HG03108 (cell line): Measurements from ENCODE around the gene POU2F2.
"Not testable (repeated sequence)": the region's sequence is repeated elsewhere in the genome, so short reads cannot be mapped to it uniquely, and the experiment has no call there.

Experiments used
- ATAC-seq: cut with Tn5 transposase; IDR thresholded peaks from one replicate; pipeline ENCODE4 v1.9.1; 2021; ENCODE audit warnings: moderate library complexity; ENCODE audit not compliant: unreplicated experiment

Gene POU2F2

DNA sequence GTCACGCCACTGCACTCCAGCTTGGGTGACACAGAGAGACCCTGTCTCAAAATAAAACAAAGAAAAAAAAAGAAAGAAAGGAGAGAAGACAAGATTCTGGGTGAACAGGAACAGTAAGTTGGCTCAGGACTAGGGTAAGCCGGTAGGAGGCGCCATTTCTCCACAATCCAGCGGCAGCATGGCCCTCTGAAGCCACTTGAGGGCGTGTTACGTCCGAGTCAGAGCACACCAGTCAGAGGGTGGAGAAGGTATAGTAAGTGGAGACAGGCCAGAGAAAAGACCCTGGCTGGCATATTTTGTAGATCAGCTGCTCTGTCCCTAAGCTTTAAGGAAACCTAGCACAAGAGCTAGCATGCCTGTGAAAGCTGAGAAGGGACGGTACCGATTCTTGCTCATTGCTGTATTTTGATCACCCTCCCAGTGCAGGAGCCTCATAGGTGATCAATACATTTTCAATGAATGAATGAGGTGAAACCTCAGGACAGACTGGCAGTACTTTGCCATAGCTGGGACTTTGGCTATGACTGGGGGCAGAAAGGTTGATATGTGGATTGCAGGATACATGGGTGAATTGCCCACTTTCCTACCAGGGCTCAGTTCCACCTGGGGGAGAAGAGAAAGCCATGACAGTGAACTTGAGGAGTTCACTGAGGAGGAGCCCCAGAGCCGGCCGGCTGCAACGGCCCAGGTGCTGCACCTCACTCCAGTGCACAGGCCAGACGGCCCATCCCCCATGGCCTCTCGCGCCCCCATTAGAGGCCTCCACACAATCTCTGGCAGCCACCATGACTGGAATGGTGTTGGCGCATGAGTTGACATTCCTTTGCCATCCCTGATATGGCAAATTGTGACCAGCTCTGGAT lies 23.5 kb downstream of the POU2F2 start:
- peak; percentile 68 for ATAC-seq

DNA sequence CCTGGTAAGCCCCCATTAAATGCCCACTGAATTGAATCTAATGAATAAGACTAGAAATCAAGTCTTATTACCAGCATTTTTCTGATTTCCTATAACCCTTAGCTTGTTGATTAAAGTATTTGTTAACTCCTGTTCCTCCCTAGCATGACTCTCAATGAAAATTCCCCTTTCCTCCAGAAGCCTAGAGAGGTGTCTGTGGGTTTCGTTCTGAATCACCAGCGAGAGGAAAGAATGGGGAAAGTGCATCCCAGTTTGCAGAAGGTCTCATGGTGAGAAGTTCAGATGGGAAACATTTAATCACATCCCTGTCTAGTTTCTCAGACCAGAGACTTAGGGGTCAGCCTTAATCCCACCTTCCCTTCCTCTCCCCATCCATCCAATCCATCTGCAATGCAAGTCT lies 26.9 kb downstream of the POU2F2 start:
- no peak for ATAC-seq

DNA sequence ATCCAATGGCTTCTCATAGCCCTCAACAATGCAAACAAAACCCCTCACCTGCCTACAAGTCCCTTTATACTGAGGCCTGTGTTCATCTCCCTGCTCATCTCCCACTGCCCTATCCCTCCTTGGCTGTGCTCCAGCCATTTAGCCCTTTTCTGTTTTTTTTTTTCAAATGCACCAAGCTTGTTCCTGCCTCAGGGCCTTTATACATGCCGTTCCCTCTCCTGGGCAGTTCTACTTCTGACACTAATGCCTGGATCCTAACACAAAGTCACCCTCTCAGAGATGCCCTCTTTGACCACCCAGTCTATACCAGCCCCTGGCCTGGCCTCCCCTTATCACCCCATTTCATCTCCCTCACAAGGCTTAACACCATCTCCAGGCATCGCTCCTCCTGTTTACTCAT lies 29.4 kb downstream of the POU2F2 start:
- no peak for ATAC-seq

GRCh38 chr19:42100241-42100640 lies 32.0 kb downstream of the POU2F2 start:
- ATAC-seq: not testable (repeated sequence)

DNA sequence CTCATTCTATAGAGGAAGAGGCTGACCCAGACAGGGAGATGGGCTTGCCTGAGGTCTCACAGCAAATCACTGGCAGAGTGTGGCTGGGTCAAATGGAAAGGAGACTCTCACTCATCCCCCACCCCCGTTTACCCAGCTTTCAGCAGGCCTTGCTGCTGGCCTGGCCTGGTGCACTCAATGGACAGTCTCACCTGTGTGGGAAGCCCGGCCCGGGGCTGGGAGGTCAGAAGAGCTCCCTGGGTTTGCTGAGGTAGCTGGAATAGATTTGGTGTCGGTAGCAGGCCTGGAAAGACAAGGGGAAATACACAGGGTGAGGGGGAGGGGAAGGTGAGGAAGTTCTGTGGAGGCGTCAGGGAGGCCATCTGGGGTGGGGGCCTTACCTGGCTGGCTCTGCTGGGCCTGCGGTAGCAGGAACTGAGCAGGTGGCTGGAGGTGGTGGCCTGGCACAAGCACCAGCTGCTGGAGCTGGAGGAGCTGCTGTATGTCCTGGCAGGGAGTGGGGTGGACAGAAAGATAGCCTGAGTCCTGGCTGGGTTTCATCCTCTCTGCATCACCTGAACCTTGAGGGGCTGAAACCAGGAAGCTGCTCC lies 32.8 kb downstream of the POU2F2 start:
- ATAC-seq: no peak

DNA sequence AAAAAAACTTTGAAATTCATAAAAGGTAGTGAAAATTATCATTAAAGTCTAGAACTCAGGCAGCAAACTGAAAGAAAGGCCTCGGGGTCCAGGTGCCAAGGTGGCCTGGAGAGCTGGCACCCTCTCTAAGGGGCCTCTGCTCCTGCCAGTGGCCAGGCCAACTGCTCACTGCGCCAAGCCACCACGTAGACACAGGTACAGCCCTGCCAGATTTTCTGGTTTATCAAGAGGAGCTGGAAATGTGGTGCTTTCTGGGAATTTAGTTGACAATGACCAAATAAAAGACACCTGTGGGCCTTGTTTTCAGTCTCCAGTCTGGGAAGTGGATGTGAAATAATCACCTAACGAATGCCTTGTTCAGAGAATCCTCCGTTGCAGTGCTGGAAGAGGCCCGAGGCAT lies 33.5 kb downstream of the POU2F2 start:
- no peak for ATAC-seq

GRCh38 chr19:42097461-42097860 lies 34.8 kb downstream of the POU2F2 start:
- no peak for ATAC-seq

DNA sequence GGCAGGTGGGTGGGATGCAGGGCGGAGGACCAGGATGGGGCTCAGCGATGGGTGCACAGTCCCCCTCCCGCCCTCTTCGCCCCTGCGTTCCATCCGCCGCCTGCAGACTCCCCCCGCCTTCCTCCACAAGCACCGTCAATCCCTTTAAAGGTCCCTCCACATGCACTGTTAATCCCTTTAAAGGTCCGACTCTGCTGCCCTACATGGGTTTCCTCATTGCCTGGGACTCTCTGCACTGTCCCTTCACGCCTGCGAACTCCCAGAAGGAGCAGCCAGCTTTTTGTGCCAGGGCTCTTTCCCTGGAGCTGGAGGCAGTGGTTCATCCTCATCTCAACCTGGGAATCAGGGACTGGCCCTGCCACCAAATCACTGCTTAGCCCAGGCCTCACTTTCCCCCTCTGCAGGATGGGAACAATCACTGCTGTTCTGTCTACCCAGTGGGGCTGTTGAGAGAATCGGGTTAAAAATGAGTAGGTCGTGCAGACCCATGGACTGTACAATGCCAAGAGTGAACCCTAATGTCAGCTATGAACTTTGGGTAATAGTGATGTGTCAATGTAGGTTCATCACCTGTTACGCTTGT lies 35.9 kb downstream of the POU2F2 start:
- ATAC-seq: no peak

DNA sequence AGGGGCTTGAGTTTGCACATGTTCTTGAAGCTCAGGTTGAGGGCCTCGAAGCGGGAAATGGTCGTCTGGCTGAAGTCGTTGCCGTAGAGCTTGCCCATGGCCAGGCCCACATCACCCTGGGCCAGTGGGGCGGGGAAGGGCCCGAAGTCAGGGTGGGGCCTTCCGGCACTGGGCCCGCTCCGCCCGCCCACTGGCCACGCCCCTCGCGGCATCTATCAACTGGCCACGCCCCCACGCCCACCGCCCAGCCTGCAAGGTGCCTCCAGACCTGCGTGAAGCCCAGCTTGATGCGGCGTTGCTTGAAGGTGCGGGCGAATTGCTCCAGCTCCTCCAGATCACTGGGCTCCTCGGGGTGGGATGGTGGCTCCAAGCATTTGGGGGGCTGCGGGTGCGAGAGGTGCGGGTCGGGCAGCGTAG lies 36.4 kb downstream of the POU2F2 start:
- ATAC-seq: no peak

- no peak for ATAC-seq
Observed at GRCh38 chr19:42095142-42095813, 37.0 kb downstream of the POU2F2 start.

DNA sequence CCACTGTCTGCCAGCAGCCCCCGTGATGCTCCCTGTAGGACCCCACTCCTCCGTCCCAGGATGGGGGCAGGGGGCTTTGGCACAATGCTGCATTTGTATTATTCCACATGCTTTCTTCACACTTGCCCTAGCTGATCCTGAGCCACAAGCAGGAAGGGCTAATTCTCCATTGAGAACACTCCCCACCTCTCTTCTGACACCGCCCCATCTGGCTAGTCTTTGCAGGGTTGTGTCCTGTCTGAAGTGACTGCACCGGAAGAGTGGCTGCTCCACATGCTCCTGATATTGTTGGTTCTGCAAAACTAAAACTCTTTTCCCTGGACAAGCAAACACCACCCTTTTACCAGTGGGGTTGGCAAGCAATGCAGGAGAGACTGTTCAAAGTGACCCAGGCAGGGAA lies 38.3 kb downstream of the POU2F2 start:
- ATAC-seq: no peak

DNA sequence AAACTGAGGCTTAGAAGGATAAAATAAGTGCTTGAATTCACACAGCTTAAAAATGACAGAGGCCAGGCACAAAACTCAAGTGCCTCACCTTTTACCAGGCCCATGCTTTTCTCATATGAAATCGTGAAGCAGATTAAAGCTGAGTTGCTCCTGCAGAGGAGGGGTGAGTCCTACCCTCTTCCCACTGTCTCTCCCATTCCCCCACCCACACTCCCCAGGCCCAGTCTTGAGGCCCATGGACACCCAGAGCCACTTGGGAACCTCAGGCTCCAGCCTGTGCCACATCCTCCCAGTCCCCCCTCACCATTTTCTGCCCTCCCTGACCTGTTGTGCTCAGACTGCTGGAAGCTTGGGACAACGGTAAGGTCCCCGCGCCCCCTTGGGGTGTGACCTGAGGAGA lies 38.7 kb downstream of the POU2F2 start:
- ATAC-seq: no peak

DNA sequence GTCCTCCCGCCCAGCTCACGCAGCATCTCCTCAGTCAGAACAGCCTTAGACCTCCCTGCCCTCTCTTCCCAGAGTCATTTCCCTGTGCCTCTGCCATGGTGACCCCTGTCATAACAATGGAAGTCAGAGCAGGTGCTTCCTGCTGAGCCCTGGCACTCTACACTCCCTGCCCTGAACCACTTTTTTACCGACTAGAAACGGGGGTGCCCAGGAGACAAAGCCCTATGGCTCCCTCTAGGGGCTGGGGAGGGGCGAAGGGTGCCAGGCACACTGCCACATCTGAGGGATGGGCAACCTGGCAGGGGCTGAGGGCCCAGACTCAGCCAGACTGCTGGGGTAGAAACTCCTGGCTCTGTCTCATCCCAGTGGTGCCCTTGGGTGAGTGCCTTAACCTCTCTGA lies 39.9 kb downstream of the POU2F2 start:
- no peak for ATAC-seq

DNA sequence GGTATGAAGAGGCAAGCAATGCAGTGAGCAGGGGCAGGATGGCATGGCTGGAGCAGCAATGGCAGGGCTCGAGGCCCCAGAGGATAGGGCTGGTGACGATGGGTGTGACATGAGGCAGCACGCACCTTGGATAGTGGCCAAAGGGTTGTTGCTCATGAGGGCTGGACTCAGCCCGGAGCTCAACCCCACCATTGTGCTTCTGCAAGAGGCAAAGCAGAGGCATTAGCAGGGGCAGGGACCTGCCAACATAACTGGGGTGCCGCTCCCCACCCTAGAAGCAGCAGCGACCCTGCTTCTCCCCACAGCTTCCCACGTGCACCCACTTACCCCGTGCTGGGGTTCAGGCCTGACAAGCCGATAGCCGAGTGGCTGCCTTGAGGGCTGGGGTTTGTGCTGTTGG lies 40.5 kb downstream of the POU2F2 start:
- no peak for ATAC-seq

DNA sequence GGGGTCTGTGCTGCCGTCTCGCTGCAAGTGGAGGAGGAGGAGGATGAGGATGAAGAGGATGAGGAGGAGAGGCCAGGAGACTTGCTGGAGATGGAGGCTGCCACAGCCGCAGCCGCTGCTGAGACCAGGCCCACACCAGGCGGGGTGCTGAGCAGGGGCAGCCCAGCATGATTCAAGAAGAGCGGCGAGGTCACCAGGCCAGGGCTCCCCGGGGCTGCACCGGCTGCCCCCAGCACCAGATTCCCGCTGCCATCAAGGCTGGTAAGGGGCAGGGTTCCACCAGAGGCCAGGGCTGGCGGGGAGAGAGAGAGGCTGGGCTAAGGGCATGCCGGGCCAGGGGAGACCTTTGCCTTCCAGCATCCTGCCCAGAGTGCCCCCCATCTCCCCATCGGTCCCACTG lies 40.9 kb downstream of the POU2F2 start:
- no peak for ATAC-seq

DNA sequence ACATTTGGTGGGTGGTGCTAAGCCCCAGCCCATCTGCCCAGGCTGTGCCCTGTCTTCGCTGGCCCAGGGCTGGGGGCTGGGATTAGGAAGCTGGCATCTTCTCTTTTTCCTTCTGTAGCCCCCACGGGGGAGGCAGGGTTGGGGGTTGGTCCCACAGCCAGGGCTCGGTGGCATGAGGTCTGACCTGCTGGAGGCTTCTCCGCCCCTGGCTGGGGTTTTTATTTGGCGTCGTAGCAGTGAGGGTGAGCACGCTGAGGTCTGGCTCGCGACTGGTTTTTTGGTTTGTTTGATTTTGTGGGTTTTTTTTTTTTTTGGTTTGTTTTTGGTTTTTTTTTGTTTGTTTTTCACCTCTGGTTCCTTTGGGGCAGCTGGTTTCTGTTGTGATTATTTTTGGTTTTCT lies 41.6 kb downstream of the POU2F2 start:
- no peak for ATAC-seq

DNA sequence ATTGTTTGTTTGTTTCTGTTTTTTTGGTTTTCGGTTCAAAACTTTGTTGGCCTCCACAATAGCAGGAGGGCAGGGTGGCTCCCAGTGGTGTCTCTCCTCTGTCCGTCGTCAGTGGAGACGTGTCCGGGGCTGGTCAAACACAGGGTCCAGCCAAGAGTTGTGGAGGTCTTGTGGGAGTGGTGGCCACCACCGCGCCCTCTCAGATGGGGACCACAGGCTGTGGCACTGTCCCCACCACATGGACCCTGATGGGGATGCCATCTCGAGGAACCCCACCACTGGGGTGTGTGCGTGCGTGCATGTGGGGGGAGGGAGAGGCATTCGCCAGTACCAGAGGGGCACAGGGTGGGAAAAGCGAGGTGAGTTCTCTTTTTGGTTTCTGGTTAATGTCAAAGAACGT lies 42.5 kb downstream of the POU2F2 start:
- no peak for ATAC-seq

GRCh38 chr19:42089191-42089750 lies 43.0 kb downstream of the POU2F2 start:
- ATAC-seq: no peak

- ATAC-seq: no peak
Observed at GRCh38 chr19:42088471-42089190, 43.6 kb downstream of the POU2F2 start.

DNA sequence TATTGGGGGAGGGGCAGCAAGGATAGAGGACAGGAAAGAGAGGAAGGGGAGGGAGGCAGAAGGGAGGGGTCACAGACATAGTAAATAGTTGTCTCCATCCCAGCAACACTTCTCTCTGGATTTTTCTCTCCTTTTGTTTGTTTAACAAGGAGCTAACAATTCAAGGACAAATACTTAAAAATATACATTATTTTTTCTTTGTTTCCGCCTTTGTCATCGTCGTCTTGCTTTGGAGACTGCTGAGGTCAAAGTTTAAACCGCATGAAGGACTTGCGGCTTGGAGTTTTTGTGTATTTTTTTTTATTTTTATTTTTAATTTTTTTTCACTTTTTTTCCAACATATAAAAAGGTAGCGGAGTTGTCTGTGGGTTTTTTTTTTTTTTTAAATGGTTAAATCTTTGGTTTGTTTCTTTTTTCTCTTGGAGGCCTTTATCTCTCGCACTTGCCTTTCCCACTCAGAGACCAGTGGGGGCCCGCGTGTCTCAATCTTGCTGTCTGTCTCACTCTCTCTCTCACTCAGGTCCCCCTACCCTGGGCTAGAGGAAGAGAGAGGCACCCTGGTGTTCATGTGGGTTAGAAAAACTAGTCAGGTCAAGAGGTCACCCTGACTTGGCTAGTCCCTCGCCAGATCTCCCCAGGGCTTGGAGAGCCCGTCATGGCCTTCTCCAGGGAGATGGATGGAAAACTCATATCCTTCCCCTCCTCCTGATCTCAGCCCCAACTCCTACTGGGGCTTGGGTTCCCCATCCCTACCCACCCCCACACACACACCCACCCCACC lies 45.3 kb downstream of the POU2F2 start:
- no peak for ATAC-seq
